Stimulated activated naive CD8-positive, alpha-beta T cell treated with anti-CD3 and anti-CD28 coated beads, Interleukin-15, amount 100 ng/mL, for 72 hours (primary cell): Measurements from ENCODE around the gene PARD6A.

Experiments used
- ATAC-seq: fragments of 150-1000 bp; cut with Tn5 transposase; 2 replicates; pipeline ENCODE4 v1.10.0; 2021; ENCODE audit warnings: mild to moderate bottlenecking, moderate library complexity
- DNase-seq, 2 donors: peaks; one replicate each; pipeline ENCODE4 v3.0.0; 2021 to 2022
- H3K27ac Mint-ChIP-seq, 2 donors: one replicate each; pipeline ENCODE4 v1.8.0; 2022; ENCODE audit warnings: mild to moderate bottlenecking in 2 of 2, mixed read lengths in 2 of 2, moderate library complexity in 2 of 2
- H3K27me3 Mint-ChIP-seq: one replicate; pipeline ENCODE4 v1.8.0; 2022; ENCODE audit warnings: mixed read lengths
- H3K4me1 Mint-ChIP-seq: one replicate; pipeline ENCODE4 v1.8.0; 2022; ENCODE audit warnings: mild to moderate bottlenecking, mixed read lengths
- H3K4me3 Mint-ChIP-seq, 2 donors: one replicate each; pipeline ENCODE4 v1.8.0; 2022; ENCODE audit warnings: mild to moderate bottlenecking in 2 of 2, mixed read lengths in 2 of 2, moderate library complexity in 1 of 2
- H3K9me3 Mint-ChIP-seq, 2 donors: one replicate each; pipeline ENCODE4 v1.8.0; 2022; ENCODE audit warnings: mixed read lengths in 2 of 2

The PARD6A gene

GRCh38 chr16:67661101-67661761 lies 471 bp downstream of the PARD6A start:
- H3K27ac Mint-ChIP-seq: peak overlapping the region; percentile 49 to 85
- H3K27me3 Mint-ChIP-seq: no peaks in the 10 kb centered on the region
- DNase-seq (no peak), ATAC-seq (no peak)
- H3K4me3 Mint-ChIP-seq: peak overlapping the region; percentile 95
- peaks cover 66% of the 10 kb centered on the region for H3K4me1 Mint-ChIP-seq
- H3K9me3 Mint-ChIP-seq: no peaks in the 10 kb centered on the region

- no peak for ATAC-seq
- no peak for DNase-seq
- no peaks in the 10 kb centered on the region for H3K27me3 Mint-ChIP-seq
- H3K27ac Mint-ChIP-seq: no peak overlapping the region
- H3K4me3 Mint-ChIP-seq: peak overlapping the region; percentile 95
- no peaks in the 10 kb centered on the region for H3K9me3 Mint-ChIP-seq
- peaks cover 74% of the 10 kb centered on the region for H3K4me1 Mint-ChIP-seq
Measured at GRCh38 chr16:67661886-67662652, 1.3 kb downstream of the PARD6A start.

DNA sequence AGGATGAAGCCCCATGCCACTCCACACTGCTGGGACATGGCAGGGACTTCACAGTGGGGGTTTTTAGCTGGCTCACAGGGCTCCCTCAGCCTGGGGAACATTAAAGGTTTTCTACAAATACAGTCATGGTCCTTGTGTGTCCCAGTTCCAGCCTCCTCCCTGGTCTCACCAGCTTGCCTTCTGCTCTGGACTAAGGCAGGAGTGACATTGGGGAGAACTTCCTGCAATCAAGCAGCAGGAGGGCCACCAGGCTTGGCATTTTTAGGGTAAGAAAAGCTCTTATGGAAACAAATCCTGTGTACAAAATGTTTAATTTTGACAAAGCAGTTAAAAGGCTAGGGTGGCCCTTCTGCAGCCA lies 1.9 kb downstream of the PARD6A start:
- Mint-ChIP-seq H3K27ac (no peak overlapping the region), H3K4me1 (peaks cover 77% of the 10 kb centered on the region)

GRCh38 chr16:67663151-67663876 lies 2.6 kb downstream of the PARD6A start:
- Mint-ChIP-seq H3K4me1 (peaks cover 77% of the 10 kb centered on the region), H3K27ac (no peak overlapping the region), H3K9me3 (no peaks in the 10 kb centered on the region), H3K27me3 (no peaks in the 10 kb centered on the region), H3K4me3 (no peak overlapping the region)
- ATAC-seq: no peak
- peak in 1 of 2 donors; percentile 38 for DNase-seq

More for the DNA sequence above, 1.9 kb downstream of the PARD6A start:
- DNase-seq: no peak
- H3K4me3 Mint-ChIP-seq: no peak overlapping the region
- no peak for ATAC-seq
- H3K27me3 Mint-ChIP-seq: no peaks in the 10 kb centered on the region
- H3K9me3 Mint-ChIP-seq: no peaks in the 10 kb centered on the region

- H3K4me3 Mint-ChIP-seq: no peak overlapping the region
- H3K27ac Mint-ChIP-seq: no peak overlapping the region
- no peaks in the 10 kb centered on the region for H3K9me3 Mint-ChIP-seq
- no peaks in the 10 kb centered on the region for H3K27me3 Mint-ChIP-seq
- no peak for DNase-seq
- no peak for ATAC-seq
- peaks cover 71% of the 10 kb centered on the region for H3K4me1 Mint-ChIP-seq
Measured at GRCh38 chr16:67663877-67664222, 3.1 kb downstream of the PARD6A start.

DNA sequence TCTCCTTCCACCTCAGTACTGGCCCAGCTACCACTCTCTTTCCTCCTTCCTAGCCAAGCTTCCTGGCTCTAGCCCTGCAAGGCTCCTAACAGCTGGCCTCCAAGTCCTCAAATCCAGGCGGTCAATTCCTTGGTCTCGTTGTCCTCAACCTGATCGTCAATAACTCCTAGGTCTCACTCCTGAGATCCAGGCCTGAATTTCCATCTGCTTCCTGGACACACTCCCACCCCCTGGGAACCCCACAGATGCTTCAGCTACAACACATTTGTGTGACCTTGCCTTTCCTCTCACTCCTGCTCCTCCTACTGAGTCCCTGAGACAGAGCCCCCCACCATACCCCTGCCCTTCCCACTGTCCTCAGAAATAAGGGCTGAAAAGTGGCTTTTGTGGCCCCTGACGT lies 3.5 kb downstream of the PARD6A start:
- no peak for ATAC-seq
- Mint-ChIP-seq H3K4me3 (no peak overlapping the region), H3K27me3 (no peaks in the 10 kb centered on the region), H3K9me3 (no peaks in the 10 kb centered on the region), H3K4me1 (peaks cover 67% of the 10 kb centered on the region), H3K27ac (peak overlapping the region in 1 of 2 donors; percentile 11)
- no peak for DNase-seq

GRCh38 chr16:67664871-67665270 lies 4.1 kb downstream of the PARD6A start:
- H3K27me3 Mint-ChIP-seq: no peaks in the 10 kb centered on the region
- H3K4me3 Mint-ChIP-seq: no peak overlapping the region
- peaks cover 61% of the 10 kb centered on the region for H3K4me1 Mint-ChIP-seq
- no peak for ATAC-seq
- no peak overlapping the region for H3K27ac Mint-ChIP-seq
- no peaks in the 10 kb centered on the region for H3K9me3 Mint-ChIP-seq
- DNase-seq: no peak

- no peak for DNase-seq
- no peaks in the 10 kb centered on the region for H3K9me3 Mint-ChIP-seq
- peaks cover 61% of the 10 kb centered on the region for H3K4me1 Mint-ChIP-seq
- no peak overlapping the region for H3K27ac Mint-ChIP-seq
- no peak for ATAC-seq
- H3K4me3 Mint-ChIP-seq: peak overlapping the region; percentile 82 to 83
- no peaks in the 10 kb centered on the region for H3K27me3 Mint-ChIP-seq
Measured at GRCh38 chr16:67665598-67665997, 4.8 kb downstream of the PARD6A start.

GRCh38 chr16:67666032-67666551 lies 5.3 kb downstream of the PARD6A start:
- peak; percentile 14 for ATAC-seq
- peak in 1 of 2 donors; percentile 31 for DNase-seq
- Mint-ChIP-seq H3K27me3 (no peaks in the 10 kb centered on the region), H3K27ac (no peak overlapping the region), H3K4me1 (peaks cover 58% of the 10 kb centered on the region), H3K9me3 (no peaks in the 10 kb centered on the region), H3K4me3 (peak overlapping the region; percentile 83 to 97)

GRCh38 chr16:67666559-67667452 lies 6.0 kb downstream of the PARD6A start, which contains the start of the genes C16orf86 and ENKD1:
Gene C16orf86 (plus strand): TSS chr16:67666814. CDS start chr16:67666971, 157 bp downstream.
Gene ENKD1 (minus strand): TSS chr16:67666750. CDS start chr16:67666442, 308 bp downstream.
- ATAC-seq: peak; percentile 74
- DNase-seq: peak; percentile 74 to 82
- Mint-ChIP-seq H3K4me1 (peaks cover 51% of the 10 kb centered on the region), H3K9me3 (no peaks in the 10 kb centered on the region), H3K27me3 (no peaks in the 10 kb centered on the region), H3K4me3 (peak within 1 kb of the TSS; percentile 97 to 99), H3K27ac (peak within 1 kb of the TSS; percentile 84 to 94)

DNA sequence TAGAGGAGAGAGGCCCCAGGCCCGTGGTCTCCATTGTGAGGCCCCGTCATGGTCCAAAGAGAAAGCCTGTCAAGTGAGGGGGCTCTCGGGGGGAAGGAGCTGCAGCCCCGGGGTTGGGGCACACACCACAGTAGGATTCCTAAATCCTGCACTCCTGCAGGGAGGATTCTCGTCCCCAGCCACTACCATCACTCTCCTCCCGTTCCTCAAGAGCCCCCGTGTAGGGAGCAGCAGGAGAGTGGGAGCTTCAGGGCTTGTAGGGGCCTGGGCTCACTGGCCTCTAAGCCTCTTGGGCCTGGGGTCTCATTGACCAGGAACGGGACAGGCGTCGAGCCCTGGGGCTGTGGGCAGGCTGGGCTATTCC lies 6.7 kb downstream of the PARD6A start:
- Mint-ChIP-seq H3K27ac (peak overlapping the region; percentile 58 to 92), H3K4me1 (peaks cover 49% of the 10 kb centered on the region)
- no peak for ATAC-seq

DNA sequence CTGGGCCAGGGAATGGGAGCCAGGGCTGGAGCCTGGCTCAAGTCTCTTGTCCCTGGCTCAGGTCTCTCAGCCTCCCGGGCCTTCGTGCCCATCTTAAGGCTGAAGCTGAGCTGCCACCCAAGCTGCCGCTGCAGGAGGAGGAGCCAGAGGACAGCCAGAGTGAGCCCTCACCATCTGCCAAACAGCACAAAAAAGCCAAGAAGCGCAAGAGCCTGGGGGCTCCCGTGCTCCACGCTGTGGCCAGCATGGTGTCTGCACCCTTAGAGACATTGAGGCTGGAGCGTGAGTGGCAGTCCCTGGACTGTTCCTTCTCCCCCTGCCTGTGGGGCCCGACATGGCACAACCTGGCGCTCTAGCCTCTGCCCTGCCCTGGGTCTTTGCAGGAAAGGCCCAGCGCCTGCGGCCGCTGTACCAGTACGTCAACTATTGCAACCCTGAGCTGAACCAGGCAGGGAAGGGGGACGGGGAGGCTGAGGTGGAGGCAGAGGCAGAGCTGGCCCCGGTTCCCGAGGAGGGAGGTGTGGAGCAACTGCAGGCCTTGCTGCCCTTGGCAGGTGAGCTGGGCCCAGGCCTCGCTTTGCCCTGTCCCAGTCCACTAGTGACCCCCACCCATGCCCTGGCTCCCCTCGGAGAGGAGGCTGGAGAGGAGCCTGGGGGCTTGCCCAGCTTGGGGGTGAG lies 7.2 kb downstream of the PARD6A start:
- Mint-ChIP-seq H3K4me3 (peak overlapping the region; percentile 97 to 99), H3K27ac (no peak overlapping the region), H3K27me3 (no peaks in the 10 kb centered on the region), H3K9me3 (no peaks in the 10 kb centered on the region), H3K4me1 (peaks cover 47% of the 10 kb centered on the region)
- ATAC-seq: peak; percentile 92
- peak; percentile 86 to 90 for DNase-seq

More for the DNA sequence above, 6.7 kb downstream of the PARD6A start:
- DNase-seq: no peak
- Mint-ChIP-seq H3K4me3 (peak overlapping the region; percentile 97 to 99), H3K9me3 (no peaks in the 10 kb centered on the region), H3K27me3 (no peaks in the 10 kb centered on the region)

DNA sequence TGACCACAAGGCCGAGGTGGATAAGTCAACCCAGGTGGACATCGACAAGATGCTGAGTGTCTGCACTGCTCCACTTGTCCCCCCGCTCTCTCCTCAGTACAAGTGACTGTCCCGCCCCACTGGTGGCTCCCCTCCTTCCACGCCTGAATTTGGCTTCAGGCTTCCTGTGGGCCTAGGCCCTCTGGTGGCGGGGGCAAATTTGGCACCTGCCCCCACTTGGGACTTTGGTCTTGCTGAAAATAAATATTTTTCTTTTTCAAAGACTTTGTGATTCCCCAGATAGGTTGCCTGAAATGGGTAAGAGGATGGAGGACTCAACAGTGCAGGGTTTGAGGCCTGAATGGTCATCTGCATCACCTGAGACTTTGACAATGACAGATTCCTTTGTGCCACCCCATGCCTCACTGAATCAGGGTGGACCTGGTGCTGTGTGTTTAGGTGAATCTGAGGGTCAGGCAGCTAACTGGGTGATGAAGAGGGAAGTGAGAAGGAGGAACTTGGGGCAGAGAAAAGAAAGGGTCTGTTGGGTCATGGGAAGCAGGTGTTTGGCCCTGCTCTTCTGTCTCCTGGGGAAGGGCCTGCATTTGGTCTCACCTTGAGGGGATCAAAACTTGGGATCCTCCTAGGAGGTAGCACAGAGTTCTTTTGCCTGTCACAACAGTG lies 7.9 kb downstream of the PARD6A start:
- DNase-seq (peak; percentile 33 to 40), ATAC-seq (peak; percentile 21)
- Mint-ChIP-seq H3K27me3 (no peaks in the 10 kb centered on the region), H3K9me3 (no peaks in the 10 kb centered on the region), H3K4me1 (peaks cover 43% of the 10 kb centered on the region), H3K27ac (peak overlapping the region in 1 of 2 donors; percentile 14), H3K4me3 (no peak overlapping the region)
